DMS153 (cell line): ENCODE measurements around the gene SLC35D3.
"Not testable (repeated sequence)": the region's sequence is repeated elsewhere in the genome, so short reads cannot be mapped to it uniquely, and the experiment has no call there.

ENCODE experiments used
- DNase-seq: peaks from one replicate; lab custom pipeline; 2025; lab: John Stamatoyannopoulos, UW

Gene SLC35D3

GRCh38 chr6:136921936-136922684 lies at the start of gene SLC35D3:
SLC35D3 (plus strand) TSS chr6:136922301; CDS start chr6:136922429, 128 bp downstream.
- DNase-seq = no peak

DNA sequence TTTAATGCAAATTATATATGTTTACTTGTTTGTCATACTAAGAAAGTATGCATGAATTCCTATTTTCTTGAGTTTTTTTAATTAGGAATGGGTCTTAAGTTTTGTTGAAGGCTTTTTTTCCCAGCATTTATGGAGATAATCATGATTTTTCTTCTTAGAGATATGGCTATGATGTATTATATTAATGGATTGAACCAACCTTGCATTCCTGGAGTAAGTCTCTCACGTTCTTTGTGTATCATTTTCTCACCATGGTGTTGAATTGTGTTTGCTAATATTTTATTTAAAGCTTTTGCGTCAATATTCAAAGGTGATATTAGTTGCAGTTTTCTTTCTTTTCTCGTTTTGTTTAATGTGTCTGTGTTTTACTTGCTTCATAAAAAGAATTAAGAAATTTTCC lies 48.4 kb upstream of the SLC35D3 start:
- DNase-seq = no peak

DNA sequence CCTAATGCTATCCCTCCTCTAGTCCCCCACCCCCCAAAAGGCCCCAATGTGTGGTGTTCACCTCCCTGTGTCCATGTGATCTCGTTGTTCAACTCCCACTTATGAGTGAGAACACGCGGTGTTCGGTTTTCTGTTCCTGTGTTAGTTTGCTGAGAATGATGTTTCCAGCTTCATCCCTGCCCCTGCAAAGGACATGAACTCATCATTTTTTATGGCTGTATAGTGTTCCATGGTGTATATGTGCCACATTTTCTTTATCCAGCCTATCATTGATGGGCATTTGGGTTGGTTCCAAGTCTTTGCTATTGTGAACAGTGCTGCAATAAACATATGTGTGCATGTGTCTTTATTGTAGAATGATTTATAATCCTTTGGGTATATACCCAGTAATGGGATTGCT lies 45.6 kb upstream of the SLC35D3 start:
- not testable (repeated sequence) for DNase-seq

- no peak for DNase-seq
These were observed 41.2 kb upstream of the SLC35D3 start for GRCh38 chr6:136880748-136881460.

GRCh38 chr6:136886091-136886490 lies 36.0 kb upstream of the SLC35D3 start:
- no peak for DNase-seq

DNA sequence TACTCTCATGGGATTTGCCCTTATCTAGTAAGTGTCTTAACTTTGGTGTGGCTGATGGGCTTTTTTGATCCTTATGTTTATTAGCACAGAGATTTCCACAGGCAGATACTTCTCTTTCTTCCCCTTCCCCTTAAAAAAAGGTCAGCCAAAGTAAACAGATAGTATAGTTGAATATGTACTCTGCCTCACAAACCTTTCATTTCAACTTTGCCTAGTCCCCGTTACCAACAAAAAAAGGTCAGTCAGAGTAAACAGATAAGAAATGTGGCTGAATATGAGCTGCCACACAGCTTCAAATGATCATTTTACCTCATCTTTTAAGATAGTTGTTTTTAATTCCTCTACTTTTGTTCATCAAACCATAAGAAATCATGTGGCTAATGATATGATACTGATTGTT lies 34.1 kb upstream of the SLC35D3 start:
- DNase-seq = no peak

DNA sequence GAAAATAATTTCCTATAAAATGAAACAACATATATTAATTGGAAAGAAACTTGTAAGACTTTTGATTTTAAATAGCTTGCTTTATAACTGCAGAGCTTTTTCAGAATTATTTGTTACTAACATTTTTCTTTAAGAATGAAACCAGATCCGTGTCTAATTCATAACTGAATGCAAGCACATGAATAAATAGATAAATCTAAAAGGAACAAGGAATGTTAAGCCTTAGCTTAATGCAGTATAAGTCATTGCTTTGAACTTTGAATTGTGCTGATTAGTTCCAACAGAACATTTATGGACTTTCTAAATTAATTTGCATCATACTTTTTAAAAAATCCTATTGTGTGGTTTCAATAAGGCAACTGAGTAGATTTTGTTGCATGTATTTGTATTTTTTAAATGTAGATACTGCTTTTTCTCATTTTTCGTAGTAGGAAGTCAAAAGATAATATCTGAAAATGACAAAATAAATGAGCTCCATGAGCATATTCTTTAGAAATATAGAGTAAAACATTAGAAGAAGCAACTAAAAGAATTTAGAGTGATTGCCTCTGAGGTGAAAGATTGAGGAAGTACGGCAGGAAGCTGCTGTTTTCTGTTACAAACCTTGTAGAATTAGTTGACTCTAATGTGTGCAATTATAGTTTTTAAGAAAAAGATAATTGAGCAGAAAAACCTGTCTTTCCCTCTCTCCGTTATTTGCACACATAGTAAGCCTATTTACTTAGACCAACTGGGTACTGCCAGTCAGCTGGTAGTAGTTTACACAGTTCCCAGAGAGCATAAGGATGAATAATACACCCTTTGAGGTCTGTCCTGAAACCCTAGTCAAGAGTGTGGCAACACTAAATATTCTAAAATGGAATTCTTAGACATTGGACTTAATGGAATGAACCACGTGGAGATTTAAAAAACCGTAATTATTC lies 32.6 kb upstream of the SLC35D3 start:
- peak; percentile 49 for DNase-seq

GRCh38 chr6:136890194-136890839 lies 31.8 kb upstream of the SLC35D3 start:
- no peak for DNase-seq

DNA sequence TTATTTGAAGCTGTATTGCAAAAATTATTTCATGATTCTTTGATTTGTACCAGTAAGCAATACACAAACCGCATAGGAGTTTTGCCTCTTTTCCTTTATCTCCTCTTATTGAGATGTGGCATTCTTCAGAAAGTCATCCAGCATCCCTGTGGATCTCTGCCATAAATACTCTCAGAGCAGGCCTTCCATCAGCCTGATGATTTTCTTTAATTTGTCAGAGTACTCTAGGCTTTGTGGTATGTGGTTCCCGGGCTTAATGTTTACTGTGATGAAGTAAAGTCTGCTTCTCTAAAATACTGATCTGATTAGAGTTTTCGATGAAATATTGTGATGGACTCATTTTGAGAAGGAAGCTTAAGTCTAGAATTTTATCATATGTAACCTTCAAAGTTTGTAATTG lies 31.1 kb upstream of the SLC35D3 start:
- no peak for DNase-seq

DNA sequence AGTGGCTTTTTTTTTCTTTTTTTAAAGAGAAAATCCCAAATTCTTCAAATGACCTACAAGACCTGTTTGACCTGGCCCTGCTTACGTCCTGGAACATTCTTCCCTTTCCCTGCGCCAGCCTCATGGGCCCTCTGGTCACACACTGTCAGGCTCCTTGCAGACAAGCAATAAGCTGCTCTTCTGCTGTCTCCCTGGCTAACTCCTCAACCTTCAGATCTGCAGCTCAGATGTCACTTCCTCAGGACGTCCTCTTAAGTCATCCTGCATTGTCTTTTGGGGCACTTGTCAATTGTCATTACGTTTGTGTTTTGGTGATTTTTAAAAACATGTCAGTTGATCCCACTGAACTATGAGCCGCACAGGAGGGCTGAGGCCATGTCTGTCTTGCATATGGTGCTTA lies 28.9 kb upstream of the SLC35D3 start:
- no peak for DNase-seq

DNA sequence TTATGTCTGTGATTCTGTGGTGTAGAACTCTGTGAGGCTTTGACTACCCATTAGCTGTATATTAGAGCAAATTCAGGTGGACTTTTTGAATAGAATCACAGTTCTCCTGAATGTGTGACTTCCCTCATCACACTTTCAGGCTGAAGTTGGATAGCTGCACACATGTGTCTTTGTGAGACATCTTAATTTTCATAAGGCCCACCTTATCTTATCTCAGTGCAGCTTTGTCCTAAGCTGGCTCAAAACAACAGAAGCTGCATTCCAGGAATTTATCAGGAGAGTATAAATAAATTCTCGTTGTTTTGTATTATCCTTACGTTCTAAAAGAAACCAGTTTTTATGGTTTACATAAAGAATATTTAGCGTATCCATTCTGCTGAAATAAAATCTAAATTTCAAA lies 26.2 kb upstream of the SLC35D3 start:
- DNase-seq = no peak

DNA sequence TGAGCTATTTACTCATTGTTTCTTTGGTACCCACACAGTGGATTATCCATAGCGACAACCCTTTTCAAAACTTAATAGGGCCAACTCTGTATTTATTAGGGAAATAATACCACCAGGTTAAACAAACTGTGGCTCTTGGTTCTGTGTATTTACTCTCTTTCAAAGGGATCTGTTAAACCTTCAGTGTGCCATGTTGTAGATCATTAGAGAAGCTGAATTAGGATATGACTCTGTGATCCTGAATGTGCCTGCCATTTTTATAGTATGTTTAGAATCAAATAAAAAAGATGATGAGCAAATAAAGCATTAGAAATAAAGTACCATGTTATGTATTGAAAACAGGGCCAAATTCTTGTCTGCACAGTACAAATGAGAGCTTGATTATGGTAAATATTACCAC lies 25.0 kb upstream of the SLC35D3 start:
- peak; percentile 64 for DNase-seq

- DNase-seq = no peak
These were observed 20.8 kb upstream of the SLC35D3 start for GRCh38 chr6:136901212-136901784.

DNA sequence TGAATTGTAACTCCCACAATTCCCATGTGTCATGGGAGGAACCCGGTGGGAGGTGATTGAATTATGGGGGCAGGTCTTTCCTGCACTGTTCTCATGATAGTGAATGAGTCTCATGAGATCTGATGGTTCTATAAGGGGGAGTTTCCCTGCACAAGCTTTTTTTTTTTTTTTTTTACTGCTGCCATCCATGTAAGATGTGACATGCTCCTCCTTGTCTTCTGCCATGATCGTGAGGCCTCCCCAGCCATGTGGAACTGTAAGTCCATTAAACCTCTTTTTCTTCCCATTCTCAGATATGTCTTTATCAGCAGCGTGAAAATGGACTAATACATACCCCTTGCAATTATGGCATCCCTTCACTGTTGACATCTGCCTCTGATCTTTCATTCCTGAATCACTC lies 17.6 kb upstream of the SLC35D3 start:
- DNase-seq = not testable (repeated sequence)

DNA sequence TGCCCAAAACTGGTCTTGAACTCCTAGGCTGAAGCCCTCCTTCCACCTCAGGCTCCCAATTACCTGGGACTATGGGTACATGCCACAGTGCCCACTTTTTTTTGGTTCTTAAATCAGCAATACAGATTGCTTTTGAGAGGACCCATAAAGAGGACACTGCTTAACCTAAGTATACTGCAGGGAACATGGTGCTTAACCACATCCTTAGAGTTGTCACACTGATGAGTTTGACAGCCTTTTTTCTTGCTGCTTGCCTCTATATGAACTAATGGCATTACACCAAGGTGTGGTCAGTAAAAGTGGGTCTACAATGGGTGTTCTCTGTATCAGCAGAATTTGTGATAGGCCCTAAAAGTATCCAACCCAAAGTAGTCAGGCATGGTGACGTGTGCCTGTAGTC lies 7.2 kb upstream of the SLC35D3 start:
- no peak for DNase-seq

DNA sequence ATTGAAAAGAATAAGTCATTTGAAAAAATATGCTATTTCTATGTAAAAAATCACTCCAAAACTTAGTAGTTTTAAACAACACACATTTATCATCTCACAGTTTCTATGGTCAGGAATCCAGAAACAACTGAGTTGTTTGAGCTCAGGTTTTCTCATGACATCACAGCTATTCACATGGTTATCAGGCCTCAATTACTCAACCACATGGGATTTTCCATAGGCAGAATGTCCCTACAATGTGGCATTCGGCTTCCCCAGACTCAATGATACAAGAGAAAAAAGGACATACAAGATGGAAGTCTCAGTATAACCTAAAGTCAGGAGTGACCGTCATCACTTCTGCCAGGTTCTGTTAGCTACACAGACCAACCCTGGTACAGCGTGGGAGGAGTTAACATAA lies 3.4 kb upstream of the SLC35D3 start:
- no peak for DNase-seq

DNA sequence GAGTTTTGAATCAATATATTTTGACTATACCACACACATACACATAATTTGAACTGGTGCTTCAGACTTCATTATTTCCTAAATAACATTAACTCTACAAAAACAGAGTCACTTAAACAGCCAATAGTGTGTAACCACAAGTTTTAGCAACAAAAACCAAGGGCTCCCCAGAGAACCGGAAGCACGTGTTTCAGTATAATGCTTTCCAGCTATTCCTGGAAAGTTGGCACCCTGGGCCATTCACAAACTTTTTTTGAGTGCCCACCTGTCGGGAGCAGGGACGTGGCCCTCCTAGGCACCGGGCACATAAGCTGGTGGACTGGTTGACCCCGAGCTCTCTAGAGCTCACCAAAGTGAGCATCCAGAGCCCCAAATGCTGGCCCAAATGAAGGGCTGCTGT lies 1.9 kb upstream of the SLC35D3 start:
- no peak for DNase-seq

DNA sequence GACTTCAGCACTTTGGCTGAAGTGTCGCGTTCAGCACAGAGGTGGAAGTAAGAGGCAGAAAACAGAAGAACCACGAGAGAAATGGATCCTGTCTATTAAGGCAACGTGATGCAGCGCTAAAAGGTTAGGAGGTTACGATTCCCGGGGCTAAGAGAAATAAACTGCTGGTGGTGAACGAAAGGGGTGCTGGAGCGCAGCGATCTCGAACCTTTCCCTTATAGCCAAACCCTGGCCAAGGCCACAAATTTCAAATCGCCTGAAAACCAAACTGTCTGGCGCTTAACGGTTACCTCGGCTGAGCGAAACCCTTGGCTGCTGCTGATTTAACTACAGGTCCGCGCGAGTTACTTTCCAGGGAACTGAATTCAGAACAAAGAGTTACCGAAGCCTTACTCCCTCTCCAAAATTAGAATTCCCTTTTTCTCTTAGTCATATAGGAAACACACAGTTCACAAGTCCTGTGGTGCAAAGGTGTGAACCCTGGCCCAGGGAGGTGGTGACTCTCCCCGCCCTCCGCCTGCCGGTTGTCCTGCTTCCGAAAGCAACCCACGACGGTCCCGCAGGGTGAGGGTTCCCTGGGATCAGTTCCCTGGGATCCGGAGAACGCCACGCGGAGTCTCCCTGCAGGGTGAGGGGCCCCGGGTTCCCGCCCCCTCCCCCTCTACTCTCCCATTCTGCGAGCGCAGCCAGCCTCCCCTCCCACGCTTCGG lies 1.3 kb upstream of the SLC35D3 start:
- DNase-seq = no peak

DNA sequence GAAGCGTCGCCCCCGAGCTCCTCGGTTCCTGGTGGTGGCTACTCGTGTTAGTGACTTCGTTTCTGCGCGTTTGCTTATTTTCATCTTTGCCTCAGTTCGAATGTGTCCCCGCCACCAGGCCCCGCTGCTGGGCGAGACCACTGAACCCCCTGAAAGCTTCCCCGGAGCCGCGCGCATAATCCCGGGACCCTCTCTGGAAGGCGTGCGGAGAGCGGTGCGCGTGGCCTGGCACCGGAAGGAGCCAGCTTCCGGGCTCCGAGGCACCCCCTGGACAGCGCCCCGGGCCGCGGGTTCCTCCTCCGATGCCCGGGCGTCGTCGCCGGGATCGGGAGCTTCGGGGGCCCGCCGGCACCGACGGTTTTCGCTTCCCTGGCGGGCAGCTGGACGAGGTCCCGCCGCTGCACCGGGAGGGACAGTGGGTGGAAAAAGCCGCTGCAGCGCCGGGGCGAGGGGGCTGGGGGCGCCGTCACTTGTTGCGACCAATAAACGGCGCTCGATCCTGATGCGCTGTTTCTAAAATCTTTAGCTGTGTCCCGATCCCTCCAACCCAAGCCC lies 643 bp upstream of the SLC35D3 start:
- no peak for DNase-seq

DNA sequence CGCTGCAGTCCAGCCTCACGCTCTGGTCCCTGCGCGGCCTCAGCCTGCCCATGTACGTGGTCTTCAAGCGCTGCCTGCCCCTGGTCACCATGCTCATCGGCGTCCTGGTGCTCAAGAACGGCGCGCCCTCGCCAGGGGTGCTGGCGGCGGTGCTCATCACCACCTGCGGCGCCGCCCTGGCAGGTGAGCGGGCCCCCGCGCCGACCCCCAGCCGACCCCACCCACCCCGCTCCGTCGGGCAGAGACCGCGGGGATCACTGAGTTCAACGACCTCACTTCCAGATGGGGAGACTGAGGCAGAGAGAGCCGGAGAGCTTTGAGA lies 545 bp downstream of the SLC35D3 start:
- no peak for DNase-seq
